ENCODE measurements around the gene LYSMD2.

Gene LYSMD2, protein sequence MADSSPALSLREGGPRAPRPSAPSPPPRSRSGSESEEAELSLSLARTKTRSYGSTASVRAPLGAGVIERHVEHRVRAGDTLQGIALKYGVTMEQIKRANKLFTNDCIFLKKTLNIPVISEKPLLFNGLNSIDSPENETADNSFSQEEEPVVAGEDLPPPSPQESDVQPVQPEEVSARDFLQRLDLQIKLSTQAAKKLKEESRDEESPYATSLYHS

GRCh38 chr15:51737522-51738305, at the start of gene LYSMD2:
TSS of gene LYSMD2 (minus strand) at chr15:51737655. CDS start at chr15:51737622, 33 bp downstream.
- DNase-seq: peak; percentile 73

GRCh38 chr15:51787130-51787529, 49.7 kb upstream of the LYSMD2 start:
- peak; percentile 47 for DNase-seq

- no peak for DNase-seq
Measured at GRCh38 chr15:51783967-51784366, 46.5 kb upstream of the LYSMD2 start.

- peak; percentile 49 for DNase-seq
Measured at GRCh38 chr15:51782357-51782896, 45.0 kb upstream of the LYSMD2 start.

- peak; percentile 2 for DNase-seq
Measured at GRCh38 chr15:51781506-51781905, 44.1 kb upstream of the LYSMD2 start.

- no peak for DNase-seq
Measured at GRCh38 chr15:51780636-51781035, 43.2 kb upstream of the LYSMD2 start.

DNA sequence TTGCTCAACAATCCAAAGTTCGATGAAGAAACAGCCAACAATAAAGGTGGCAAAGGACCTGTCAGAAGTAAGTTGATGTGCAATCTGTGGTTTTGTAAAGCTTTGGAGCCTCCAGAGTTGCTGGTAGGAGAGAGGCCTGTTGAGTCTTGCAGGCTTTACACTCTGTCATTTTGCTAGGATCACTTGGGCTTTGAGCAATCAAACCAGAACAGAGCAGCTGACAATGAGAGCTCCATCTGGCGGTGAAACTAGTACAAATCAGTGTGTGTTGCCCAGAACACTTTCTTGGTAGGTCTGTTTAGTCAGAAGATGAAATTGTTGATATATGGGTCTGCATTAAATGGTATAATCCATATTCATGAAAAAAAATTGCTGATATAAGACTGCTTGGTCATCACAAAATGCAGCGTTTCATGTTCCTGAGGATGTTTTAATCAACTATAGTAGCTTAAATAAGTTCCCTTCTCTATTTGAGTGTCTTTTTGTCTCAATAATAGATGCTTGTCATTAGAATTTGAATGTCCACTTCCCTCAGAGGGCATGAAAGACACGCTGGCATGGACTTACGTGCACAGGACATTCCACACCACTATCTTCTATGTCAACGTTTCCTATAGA, 39.6 kb upstream of the LYSMD2 start:
- DNase-seq: peak; percentile 82

GRCh38 chr15:51775967-51776816, 38.7 kb upstream of the LYSMD2 start:
- peak; percentile 78 for DNase-seq

DNA sequence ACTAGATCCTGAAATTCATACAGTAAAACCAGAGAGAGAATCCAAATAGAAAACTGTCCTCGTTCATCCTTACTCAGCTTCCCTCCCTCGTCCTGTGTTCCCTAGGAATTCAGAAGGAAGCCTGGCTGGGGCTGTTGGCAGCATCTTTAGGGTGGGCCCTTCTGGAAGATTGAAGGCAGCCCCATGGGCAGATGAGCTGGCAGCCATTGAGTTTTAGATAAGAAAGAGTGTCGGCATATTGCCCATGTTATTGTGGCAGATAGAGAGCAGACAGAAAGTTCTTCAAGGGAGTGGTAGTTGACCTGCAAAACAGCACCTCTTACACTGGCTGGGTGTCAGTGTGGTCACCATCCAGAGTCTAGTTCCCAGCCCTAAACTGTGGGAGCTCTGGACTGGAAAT, 37.5 kb upstream of the LYSMD2 start:
- DNase-seq: no peak

- DNase-seq: peak; percentile 64
Measured at GRCh38 chr15:51771773-51772172, 34.3 kb upstream of the LYSMD2 start.

- no peak for DNase-seq
Measured at GRCh38 chr15:51770902-51771301, 33.4 kb upstream of the LYSMD2 start.

DNA sequence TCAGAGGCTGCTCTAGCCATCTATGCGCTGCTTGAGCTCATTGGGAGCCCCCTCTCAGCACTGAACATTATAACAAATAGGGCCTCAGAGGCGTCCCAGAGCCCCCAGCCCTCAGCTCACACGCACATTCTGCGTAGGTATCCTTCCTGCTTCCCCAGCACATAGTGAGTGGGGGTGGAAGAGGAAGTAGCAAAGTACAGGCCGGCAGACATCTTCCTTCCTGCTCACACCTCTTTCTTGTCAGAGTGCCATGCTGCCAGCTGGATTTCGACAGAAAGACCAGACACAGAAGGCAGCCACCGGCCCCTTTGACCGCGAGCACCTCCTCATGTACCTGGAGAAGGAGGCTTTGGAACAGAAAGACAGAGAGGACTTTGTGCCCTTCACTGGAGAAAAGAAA, 30.6 kb upstream of the LYSMD2 start:
- no peak for DNase-seq

GRCh38 chr15:51766341-51766740, 28.9 kb upstream of the LYSMD2 start:
- no peak for DNase-seq

- no peak for DNase-seq
Measured at GRCh38 chr15:51765751-51766150, 28.3 kb upstream of the LYSMD2 start.

DNA sequence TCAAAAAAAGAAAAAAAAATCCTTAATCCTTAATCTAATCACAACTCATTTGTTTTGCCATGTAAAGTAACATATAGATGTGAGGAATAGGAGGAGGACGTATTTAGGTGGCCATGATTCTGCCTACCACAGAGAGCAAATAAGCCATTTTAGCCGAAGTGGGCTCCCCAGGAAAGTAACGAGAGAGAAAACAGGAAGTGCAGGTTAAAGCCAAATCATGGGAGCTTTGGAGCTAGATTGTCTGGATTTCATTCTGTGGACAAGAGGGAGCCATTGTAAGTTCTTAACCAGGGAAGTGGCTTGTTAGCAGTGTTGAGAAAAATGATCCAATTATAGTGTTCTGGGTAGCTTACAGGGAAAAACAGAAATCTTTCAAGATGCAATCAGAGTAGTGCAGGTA, 23.4 kb upstream of the LYSMD2 start:
- DNase-seq: no peak

- DNase-seq: peak; percentile 13
Measured at GRCh38 chr15:51759557-51760070, 22.2 kb upstream of the LYSMD2 start.

- no peak for DNase-seq
Measured at GRCh38 chr15:51758645-51759044, 21.2 kb upstream of the LYSMD2 start.

- no peak for DNase-seq
Measured at GRCh38 chr15:51757450-51757849, 20.0 kb upstream of the LYSMD2 start.

DNA sequence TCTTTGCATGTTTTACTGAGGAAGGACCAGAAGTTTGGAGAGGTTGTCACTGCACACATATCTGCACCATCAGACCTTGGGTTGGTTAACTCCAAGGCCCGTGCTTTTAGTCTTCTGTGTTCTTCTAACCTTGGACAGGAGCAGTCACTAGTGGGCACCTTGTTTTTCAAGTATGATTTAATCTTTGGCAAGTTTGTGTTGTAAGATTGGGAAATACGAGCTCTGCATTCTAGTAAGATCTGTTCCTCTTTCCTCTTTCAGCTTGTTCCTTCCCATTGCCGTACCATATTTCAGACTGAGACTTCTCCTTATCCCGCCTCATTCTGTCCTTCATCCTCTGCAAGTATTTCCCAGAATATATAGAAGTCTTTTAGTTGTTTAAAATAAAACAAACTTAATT, 19.0 kb upstream of the LYSMD2 start:
- no peak for DNase-seq

- DNase-seq: no peak
Measured at GRCh38 chr15:51755790-51756189, 18.3 kb upstream of the LYSMD2 start.

DNA sequence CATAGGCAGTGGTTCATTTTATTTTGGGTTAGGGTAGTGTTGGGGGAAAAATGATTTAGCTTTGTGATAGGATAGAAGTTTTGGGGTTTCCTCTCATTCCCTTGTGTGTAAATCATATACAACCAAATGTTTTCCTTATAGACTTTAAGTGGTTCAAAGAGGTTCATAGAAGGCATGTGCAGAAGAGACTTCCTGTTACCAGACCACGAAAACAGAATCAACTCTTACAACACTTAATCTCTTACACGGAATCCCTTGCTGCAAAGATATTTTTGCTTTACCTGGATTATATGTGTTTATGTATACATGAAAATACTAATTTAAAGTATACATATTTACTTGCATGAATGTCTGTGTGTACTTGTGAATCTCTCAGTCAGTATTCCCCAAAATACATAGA, 16.8 kb upstream of the LYSMD2 start:
- DNase-seq: no peak

GRCh38 chr15:51752888-51753287, 15.4 kb upstream of the LYSMD2 start:
- no peak for DNase-seq
